Measurements from ENCODE around the gene SNRK. TPM values are rescaled to one million over a fixed set of nuclear protein-coding genes. Genes with fewer than 3 reads are reported as not detected.

The SNRK gene
- total RNA-seq, 1 experiment from 2014 or later = 53.3 TPM

- no peak overlapping the region for H2AFZ ChIP-seq (ENCODE audit: low read length)
- no peaks in the 10 kb centered on the region for H3K27me3 ChIP-seq (ENCODE audit: low read length)
- BruUV-seq (replicated peaks) = no TSS peak
- peaks cover 42% of the 10 kb centered on the region for H3K36me3 ChIP-seq (ENCODE audit: low read depth, low read length)
- ChIA-PET POLR2A (ENCODE audit: unreplicated experiment) (no interaction called here), CTCF (no interaction called here)
- TF ChIP-seq EZH2phosphoT487 (IDR thresholded peaks at IDR 0.05; ENCODE audit: borderline replicate concordance, low read length) = no peak
- TF ChIP-seq CTCF (conservative IDR thresholded peaks at IDR 0.05; ENCODE audit: low read depth, low read length) = no peak
- TF ChIP-seq EZH2 (IDR thresholded peaks at IDR 0.05; ENCODE audit: low read length, unreplicated experiment) = no peak
- intact Hi-C loops (cut with micrococcal nuclease) = no loop called here
- H3K9ac ChIP-seq (ENCODE audit: low read length) = no peak overlapping the region
- no peak overlapping the region for H3K4me2 ChIP-seq (ENCODE audit: low read length)
- ATAC-seq (no peak), DNase-seq (no peak)
- H3F3A ChIP-seq (ENCODE audit: low read length, unreplicated experiment) = no peaks in the 10 kb centered on the region
- H3K4me1 ChIP-seq (ENCODE audit: insufficient read depth, low read length) = peaks cover 7% of the 10 kb centered on the region; the same call in 1 of the 2 replicates
- no peak overlapping the region for H3K4me3 ChIP-seq (ENCODE audit: low read length)
- H3K79me2 ChIP-seq (ENCODE audit: low read length) = peaks cover 99% of the 10 kb centered on the region
- H3K9me2 ChIP-seq (replicated peaks; ENCODE audit: low read length) = no peaks in the 10 kb centered on the region
- H3K9me3 ChIP-seq (ENCODE audit: low read length) = no peaks in the 10 kb centered on the region
- H4K20me1 ChIP-seq (ENCODE audit: low read length) = peaks cover 69% of the 10 kb centered on the region
- H3K27ac ChIP-seq (ENCODE audit: low read length) = no peak overlapping the region
Measured at GRCh38 chr3:43298761-43299160, 12.4 kb downstream of the SNRK start.

GRCh38 chr3:43302116-43302880, 16.0 kb downstream of the SNRK start:
- no peaks in the 10 kb centered on the region for H3K9me3 ChIP-seq (ENCODE audit: low read length)
- no peak for TF ChIP-seq EZH2phosphoT487 (IDR thresholded peaks at IDR 0.05; ENCODE audit: borderline replicate concordance, low read length)
- TF ChIP-seq EZH2 (IDR thresholded peaks at IDR 0.05; ENCODE audit: low read length, unreplicated experiment) = no peak
- TF ChIP-seq CTCF (conservative IDR thresholded peaks at IDR 0.05; ENCODE audit: low read depth, low read length) = no peak
- H3K36me3 ChIP-seq (ENCODE audit: low read depth, low read length) = peaks cover 62% of the 10 kb centered on the region
- peaks cover 36% of the 10 kb centered on the region for H4K20me1 ChIP-seq (ENCODE audit: low read length)
- no peak overlapping the region for H3K4me3 ChIP-seq (ENCODE audit: low read length)
- no peaks in the 10 kb centered on the region for H3K9me2 ChIP-seq (replicated peaks; ENCODE audit: low read length)
- H3K9ac ChIP-seq (ENCODE audit: low read length) = no peak overlapping the region
- no peak for DNase-seq
- CTCF ChIA-PET = no interaction called here
- no peak overlapping the region for H3K4me2 ChIP-seq (ENCODE audit: low read length)
- POLR2A ChIA-PET (ENCODE audit: unreplicated experiment) = no interaction called here
- no peaks in the 10 kb centered on the region for H3F3A ChIP-seq (ENCODE audit: low read length, unreplicated experiment)
- intact Hi-C loops (cut with micrococcal nuclease) = no loop called here
- peaks cover 89% of the 10 kb centered on the region for H3K79me2 ChIP-seq (ENCODE audit: low read length)
- H3K27me3 ChIP-seq (ENCODE audit: low read length) = no peaks in the 10 kb centered on the region
- H3K27ac ChIP-seq (ENCODE audit: low read length) = no peak overlapping the region
- BruUV-seq (replicated peaks) = no TSS peak
- no peak overlapping the region for H2AFZ ChIP-seq (ENCODE audit: low read length)
- no peaks in the 10 kb centered on the region for H3K4me1 ChIP-seq (ENCODE audit: insufficient read depth, low read length)
- no peak for ATAC-seq

GRCh38 chr3:43304126-43304525, 17.8 kb downstream of the SNRK start:
- Histone ChIP-seq H3K4me3 (ENCODE audit: low read length) (no peak overlapping the region), H3K27ac (ENCODE audit: low read length) (no peak overlapping the region), H3K36me3 (ENCODE audit: low read depth, low read length) (peaks cover 71% of the 10 kb centered on the region), H3F3A (ENCODE audit: low read length, unreplicated experiment) (no peaks in the 10 kb centered on the region), H2AFZ (ENCODE audit: low read length) (no peak overlapping the region), H3K9ac (ENCODE audit: low read length) (no peak overlapping the region), H3K9me2 (replicated peaks; ENCODE audit: low read length) (no peaks in the 10 kb centered on the region), H4K20me1 (ENCODE audit: low read length) (peaks cover 21% of the 10 kb centered on the region), H3K79me2 (ENCODE audit: low read length) (peaks cover 85% of the 10 kb centered on the region), H3K9me3 (ENCODE audit: low read length) (no peaks in the 10 kb centered on the region), H3K27me3 (ENCODE audit: low read length) (no peaks in the 10 kb centered on the region), H3K4me1 (ENCODE audit: insufficient read depth, low read length) (no peaks in the 10 kb centered on the region), H3K4me2 (ENCODE audit: low read length) (no peak overlapping the region)
- ChIA-PET POLR2A (ENCODE audit: unreplicated experiment) (no interaction called here), CTCF (no interaction called here)
- TF ChIP-seq CTCF (conservative IDR thresholded peaks at IDR 0.05; ENCODE audit: low read depth, low read length) = no peak
- TF ChIP-seq EZH2 (IDR thresholded peaks at IDR 0.05; ENCODE audit: low read length, unreplicated experiment) = no peak
- no peak for TF ChIP-seq EZH2phosphoT487 (IDR thresholded peaks at IDR 0.05; ENCODE audit: borderline replicate concordance, low read length)
- BruUV-seq (replicated peaks) = no TSS peak
- intact Hi-C loops (cut with micrococcal nuclease) = no loop called here
- no peak for ATAC-seq
- no peak for DNase-seq
